NCI-H146 treated with DMSO at 0.1 percent for 48 hours (cell line): ENCODE data around the gene AJAP1.

ENCODE experiments used
- DNase-seq: peaks from one replicate; lab custom pipeline; 2025; ENCODE audit not compliant: unreplicated experiment; lab: John Stamatoyannopoulos, UW

AJAP1 gene

GRCh38 chr1:4768553-4768952 lies 114.1 kb downstream of the AJAP1 start:
- DNase-seq, result no peak

GRCh38 chr1:4769516-4770280 lies 115.3 kb downstream of the AJAP1 start:
- no peak for DNase-seq

GRCh38 chr1:4770713-4771112 lies 116.3 kb downstream of the AJAP1 start:
- no peak for DNase-seq

- no peak for DNase-seq
Observed at GRCh38 chr1:4771267-4771666, 116.9 kb downstream of the AJAP1 start.

GRCh38 chr1:4771721-4772120 lies 117.3 kb downstream of the AJAP1 start:
- no peak for DNase-seq

- DNase-seq, result no peak
Observed at GRCh38 chr1:4772294-4773010, 118.0 kb downstream of the AJAP1 start.

- DNase-seq, result no peak
Observed at GRCh38 chr1:4773226-4773625, 118.8 kb downstream of the AJAP1 start.

GRCh38 chr1:4775506-4775905 lies 121.1 kb downstream of the AJAP1 start:
- no peak for DNase-seq

GRCh38 chr1:4778056-4778455 lies 123.6 kb downstream of the AJAP1 start:
- no peak for DNase-seq

- no peak for DNase-seq
Observed at GRCh38 chr1:4781646-4782045, 127.2 kb downstream of the AJAP1 start.

- no peak for DNase-seq
Observed at GRCh38 chr1:4784761-4785160, 130.4 kb downstream of the AJAP1 start.

- no peak for DNase-seq
Observed at GRCh38 chr1:4786055-4786454, 131.6 kb downstream of the AJAP1 start.

GRCh38 chr1:4787551-4787950 lies 133.1 kb downstream of the AJAP1 start:
- no peak for DNase-seq

- DNase-seq, result no peak
Observed at GRCh38 chr1:4792565-4792964, 138.2 kb downstream of the AJAP1 start.

- DNase-seq, result no peak
Observed at GRCh38 chr1:4794020-4794780, 139.8 kb downstream of the AJAP1 start.

- DNase-seq, result no peak
Observed at GRCh38 chr1:4796161-4797015, 142.0 kb downstream of the AJAP1 start.

GRCh38 chr1:4797016-4797410 lies 142.6 kb downstream of the AJAP1 start:
- DNase-seq, result no peak

GRCh38 chr1:4797429-4797828 lies 143.0 kb downstream of the AJAP1 start:
- DNase-seq, result no peak

- DNase-seq, result no peak
Observed at GRCh38 chr1:4801192-4801924, 146.9 kb downstream of the AJAP1 start.

- DNase-seq, result no peak
Observed at GRCh38 chr1:4802024-4802423, 147.6 kb downstream of the AJAP1 start.
